GM12878 (cell line): ENCODE results near the gene BSND. TPM values are rescaled to one million over a fixed set of nuclear protein-coding genes. Genes with fewer than 3 reads are reported as not detected.

Experiments
- CBX5 ChIP-seq: sonication (generic); IDR thresholded peaks from 2 replicates; pipeline ENCODE4 v1.6.1; 2016; ENCODE audit warnings: low read depth, moderate library complexity, mild to moderate bottlenecking, inconsistent platforms
- IKZF1 ChIP-seq: fragments of 450-650 bp; conservative IDR thresholded peaks from 2 replicates; pipeline ENCODE4 v1.6.1; 2017; ENCODE audit warnings: antibody characterized with exemption, mild to moderate bottlenecking
- RELA ChIP-seq: fragments of 450-650 bp; IDR thresholded peaks from 2 replicates; pipeline ENCODE4 v1.8.0; 2014; ENCODE audit warnings: borderline replicate concordance; ENCODE audit not compliant: partially characterized antibody
- USF2 ChIP-seq: IDR thresholded peaks from 2 replicates; pipeline ENCODE4 v1.6.1; 2011; ENCODE audit warnings: low read depth, low read length, improper control_type of control experiment, borderline replicate concordance
- ZNF592 ChIP-seq: fragments of 450-650 bp; IDR thresholded peaks from 2 replicates; pipeline ENCODE4 v1.6.1; 2017; ENCODE audit warnings: mild to moderate bottlenecking, moderate library complexity
- polyA plus RNA-seq, 11 experiments: library from polyadenylated mRNA; depleted of rRNA in 4 of 11; unstranded in 6 of 11; stranded (reverse) in 5 of 11; fragments of >200 nt; fragmentation: Nextera tagmentation in 4 of 11; fragmentation: Illumina TruSeq in 1 of 11; extraction: Ambion mirVana in 4 of 11; extraction: Trizol in 1 of 11; gene quantifications; 1 replicate in 1 of 11; 2 replicates in 10 of 11; pipeline versions ENCODE4 v1.2.1 to v1.2.3, GENCODE V29; 2011 to 2016; ENCODE audit warnings: inconsistent platforms in 2 of 11, missing spikeins in 2 of 11, low read depth in 1 of 11
- total RNA-seq, 4 experiments: library from RNA; depleted of rRNA in 3 of 4; stranded (reverse); fragments of >200 nt in 3 of 4; fragmentation: Illumina TruSeq in 1 of 4; extraction: Trizol in 1 of 4; gene quantifications; 2 replicates each; pipeline versions ENCODE4 v1.2.1 to v1.2.3, GENCODE V29; 2013 to 2021

The BSND gene
- total and polyA plus RNA-seq, 10 of the 15 experiments (the other 5 are each of a cell fraction or from before 2014, with no cell fraction given): not detected

DNA sequence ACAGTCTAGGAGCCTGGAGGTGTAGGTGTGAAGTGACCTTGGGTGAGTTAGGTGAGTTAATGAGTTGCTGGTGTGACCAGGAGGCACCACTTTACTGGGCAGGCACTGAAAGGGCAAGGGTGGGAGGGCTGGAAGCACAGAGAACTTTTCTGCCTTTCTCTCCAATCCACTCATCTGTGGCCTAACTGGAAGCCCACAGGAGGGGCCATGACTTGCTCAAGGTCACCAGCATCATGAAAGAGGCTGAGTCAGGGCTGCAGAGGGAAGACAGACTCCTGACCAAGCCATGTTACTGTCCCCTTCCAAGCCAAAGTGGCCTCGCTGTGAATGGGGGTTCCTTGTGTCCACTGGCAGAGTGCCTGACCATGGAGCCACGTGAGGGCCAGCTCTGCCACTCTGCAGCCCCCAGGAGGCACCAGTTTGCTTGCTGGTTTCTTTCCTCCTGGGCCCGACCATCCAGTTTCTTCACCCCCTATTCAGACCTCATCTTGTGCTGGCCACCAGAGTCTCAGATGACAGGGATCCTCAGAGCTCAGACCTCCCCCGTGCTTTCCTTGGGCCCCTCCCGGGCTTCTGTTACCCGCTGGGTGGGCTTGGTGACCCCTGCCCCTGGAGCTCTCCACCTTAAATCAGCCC, 4.3 kb upstream of the BSND start (continued):
- TF ChIP-seq ZNF592 (no peak), USF2 (no peak), CBX5 (no peak), RELA (no peak), IKZF1 (no peak)
